WERI-Rb-1 (cell line): ENCODE results near the gene IGF2.

Source experiments
- DNase-seq: peaks from one replicate; pipeline ENCODE4 v3.0.0-alpha.2; 2020
- H3K27ac ChIP-seq: fragments of 250-450 bp; sonication (Bioruptor Pico); 2 replicates; pipeline ENCODE4 v1.5.1; 2020; ENCODE audit warnings: mild to moderate bottlenecking, moderate library complexity
- H3K27me3 ChIP-seq: fragments of 250-450 bp; sonication (Bioruptor Pico); 2 replicates; pipeline ENCODE4 v1.5.1; 2021; ENCODE audit warnings: mild to moderate bottlenecking, low read depth, moderate library complexity; ENCODE audit not compliant: insufficient read depth, severe bottlenecking
- H3K36me3 ChIP-seq: fragments of 250-450 bp; sonication (Bioruptor Pico); 2 replicates; pipeline ENCODE4 v1.5.1; 2020; ENCODE audit warnings: mild to moderate bottlenecking, moderate library complexity
- H3K4me3 ChIP-seq: 2 replicates; pipeline ENCODE4 v1.5.1; 2011; ENCODE audit warnings: low read depth, mild to moderate bottlenecking, control low read depth, low read length
- H3K9me3 ChIP-seq: fragments of 250-450 bp; sonication (Bioruptor Pico); 2 replicates; pipeline ENCODE4 v1.5.1; 2021; ENCODE audit warnings: mild to moderate bottlenecking, moderate library complexity; ENCODE audit not compliant: severe bottlenecking
- TF ChIP-seq, protein P1 (sequence below): IDR thresholded peaks from 2 replicates; pipeline ENCODE4 v1.5.1; 2011; ENCODE audit warnings: low read depth, mild to moderate bottlenecking, control low read depth, inconsistent platforms, low read length

The IGF2 gene

GRCh38 chr11:2086239-2087040, 52.7 kb downstream of the IGF2 start:
- Histone ChIP-seq H3K4me3 (no peak overlapping the region), H3K9me3 (peaks cover 11% of the 10 kb centered on the region), H3K27me3 (peaks cover 87% of the 10 kb centered on the region), H3K36me3 (no peaks in the 10 kb centered on the region), H3K27ac (no peak overlapping the region)
- TF ChIP-seq, protein P1, sequence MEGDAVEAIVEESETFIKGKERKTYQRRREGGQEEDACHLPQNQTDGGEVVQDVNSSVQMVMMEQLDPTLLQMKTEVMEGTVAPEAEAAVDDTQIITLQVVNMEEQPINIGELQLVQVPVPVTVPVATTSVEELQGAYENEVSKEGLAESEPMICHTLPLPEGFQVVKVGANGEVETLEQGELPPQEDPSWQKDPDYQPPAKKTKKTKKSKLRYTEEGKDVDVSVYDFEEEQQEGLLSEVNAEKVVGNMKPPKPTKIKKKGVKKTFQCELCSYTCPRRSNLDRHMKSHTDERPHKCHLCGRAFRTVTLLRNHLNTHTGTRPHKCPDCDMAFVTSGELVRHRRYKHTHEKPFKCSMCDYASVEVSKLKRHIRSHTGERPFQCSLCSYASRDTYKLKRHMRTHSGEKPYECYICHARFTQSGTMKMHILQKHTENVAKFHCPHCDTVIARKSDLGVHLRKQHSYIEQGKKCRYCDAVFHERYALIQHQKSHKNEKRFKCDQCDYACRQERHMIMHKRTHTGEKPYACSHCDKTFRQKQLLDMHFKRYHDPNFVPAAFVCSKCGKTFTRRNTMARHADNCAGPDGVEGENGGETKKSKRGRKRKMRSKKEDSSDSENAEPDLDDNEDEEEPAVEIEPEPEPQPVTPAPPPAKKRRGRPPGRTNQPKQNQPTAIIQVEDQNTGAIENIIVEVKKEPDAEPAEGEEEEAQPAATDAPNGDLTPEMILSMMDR = no peak
- no peak for DNase-seq

GRCh38 chr11:2085251-2086066, 53.7 kb downstream of the IGF2 start:
- no peak overlapping the region for H3K4me3 ChIP-seq
- H3K27me3 ChIP-seq = peaks cover 84% of the 10 kb centered on the region
- peaks cover 11% of the 10 kb centered on the region for H3K9me3 ChIP-seq
- TF ChIP-seq, protein P1 = no peak
- DNase-seq = no peak
- no peaks in the 10 kb centered on the region for H3K36me3 ChIP-seq
- H3K27ac ChIP-seq = no peak overlapping the region

DNA sequence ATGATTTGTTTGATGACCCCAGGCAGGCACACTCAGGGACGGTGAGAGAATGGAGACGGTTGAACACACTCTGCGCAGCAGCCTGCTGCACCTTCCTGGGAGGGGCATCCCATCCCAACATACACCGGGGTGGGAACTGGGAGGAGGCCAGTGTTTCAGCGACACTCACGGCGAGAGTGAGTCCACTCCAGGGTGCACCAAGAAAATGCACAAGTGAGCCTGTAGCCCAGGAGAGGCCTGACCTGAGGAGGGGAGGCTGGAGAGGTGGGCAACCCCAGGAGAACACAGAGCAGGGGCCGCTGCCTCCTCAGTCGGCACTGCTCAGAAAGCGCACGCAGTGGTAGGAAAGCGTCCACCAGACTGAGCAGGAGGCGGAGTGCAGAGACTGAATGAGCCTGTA, 54.5 kb downstream of the IGF2 start:
- Histone ChIP-seq H3K4me3 (no peak overlapping the region), H3K9me3 (peaks cover 11% of the 10 kb centered on the region), H3K27me3 (peaks cover 80% of the 10 kb centered on the region), H3K27ac (no peak overlapping the region), H3K36me3 (no peaks in the 10 kb centered on the region)
- TF ChIP-seq, protein P1 = no peak
- DNase-seq = no peak
